H1 (cell line): ENCODE results near the gene MACROD2. TPM values are rescaled to one million over a fixed set of nuclear protein-coding genes. Genes with fewer than 3 reads are reported as not detected.

Experiments
- CHD2 ChIP-seq: IDR thresholded peaks from 2 replicates; pipeline ENCODE4 v1.6.1; 2012; ENCODE audit warnings: low read length, improper control_type of control experiment
- E2F6 ChIP-seq: IDR thresholded peaks from 2 replicates; pipeline ENCODE4 v1.6.1; 2012; ENCODE audit warnings: inconsistent platforms
- EP300 ChIP-seq, 2 experiments: IDR thresholded peaks; 1 replicate in 1 of 2; 2 replicates in 1 of 2; pipeline ENCODE4 v1.6.1; 2011 to 2012; ENCODE audit warnings: low read depth in 2 of 2, low read length in 2 of 2, mild to moderate bottlenecking in 2 of 2, borderline replicate concordance in 1 of 2, inconsistent platforms in 1 of 2, moderate library complexity in 1 of 2
- GTF2F1 ChIP-seq: IDR thresholded peaks from 2 replicates; pipeline ENCODE4 v1.6.1; 2012; ENCODE audit warnings: low read depth, low read length, improper control_type of control experiment, borderline replicate concordance
- JUN ChIP-seq: IDR thresholded peaks from 2 replicates; pipeline ENCODE4 v1.6.1; 2011; ENCODE audit warnings: low read depth, mild to moderate bottlenecking, improper control_type of control experiment, low read length
- SIN3A ChIP-seq, 2 experiments: IDR thresholded peaks in 1 of 2; conservative IDR thresholded peaks in 1 of 2; 2 replicates each; pipeline ENCODE4 v1.6.1; 2011 to 2012; ENCODE audit warnings: low read length in 2 of 2, improper control_type of control experiment in 1 of 2, low read depth in 1 of 2, mild to moderate bottlenecking in 1 of 2
- TAF7 ChIP-seq: optimal IDR thresholded peaks from 2 replicates; pipeline ENCODE3; 2011; ENCODE audit warnings: low read depth, mild to moderate bottlenecking, inconsistent platforms, low read length, moderate library complexity, borderline replicate concordance
- TEAD4 ChIP-seq: IDR thresholded peaks from 2 replicates; pipeline ENCODE4 v1.6.1; 2012; ENCODE audit warnings: low read depth, low read length, inconsistent platforms, mixed read lengths
- polyA plus RNA-seq, 7 experiments: library from polyadenylated mRNA; depleted of rRNA in 3 of 7; stranded (reverse) in 5 of 7; unstranded in 2 of 7; fragments of >200 nt in 5 of 7; fragments of 200-250 nt in 2 of 7; gene quantifications; 1 replicate in 5 of 7; 2 replicates in 1 of 7; 4 replicates in 1 of 7; pipeline versions ENCODE4 v1.2.1 to v1.2.3, GENCODE V29; 2011 to 2013; ENCODE audit warnings: missing spikeins in 2 of 7, mixed read lengths in 2 of 7
- total RNA-seq: library from RNA; stranded (reverse); fragmentation: NEBNext Ultra II Directional; extraction: Animal tissue kit (Norgen Biotek cat#: 25700); gene quantifications from 2 replicates; pipeline ENCODE4 v1.2.1, GENCODE V29; 2021

The MACROD2 gene
- total and polyA plus RNA-seq, 2 of the 8 experiments (the other 6 are each of a cell fraction or from before 2014, with no cell fraction given) = 0.70 to 3.9 TPM

GRCh38 chr20:15061061-15061430 lies 1065.7 kb downstream of the MACROD2 start (continued):
- TF ChIP-seq SIN3A (conservative IDR thresholded peaks at IDR 0.05 in 1 of 2, IDR thresholded peaks at IDR 0.05 in 1 of 2; ENCODE audit: low read depth in 1 of 2, low read length in 2 of 2) (no peak), EP300 (IDR thresholded peaks at IDR 0.05; ENCODE audit: borderline replicate concordance in 1 of 2, low read depth in 2 of 2, low read length in 2 of 2) (no peak), TAF7 (no peak), GTF2F1 (no peak), E2F6 (no peak), JUN (no peak), CHD2 (no peak), TEAD4 (no peak)
